GM12878 (cell line): ENCODE results near the gene TYK2. TPM values are rescaled to one million over a fixed set of nuclear protein-coding genes. Genes with fewer than 3 reads are reported as not detected.

ENCODE experiments used
- CREB1 ChIP-seq: IDR thresholded peaks from 2 replicates; pipeline ENCODE4 v1.6.1; 2012; ENCODE audit warnings: low read depth, mild to moderate bottlenecking, inconsistent platforms
- CUX1 ChIP-seq: IDR thresholded peaks from 2 replicates; pipeline ENCODE4 v1.6.1; 2012; ENCODE audit warnings: improper control_type of control experiment, low read depth, low read length; ENCODE audit not compliant: insufficient replicate concordance
- EGR1 ChIP-seq, 2 experiments: IDR thresholded peaks; 1 replicate in 1 of 2; 2 replicates in 1 of 2; pipeline ENCODE4 v1.6.1; 2011 to 2012; ENCODE audit warnings: low read depth in 2 of 2, low read length in 2 of 2, borderline replicate concordance in 1 of 2, mild to moderate bottlenecking in 1 of 2, moderate library complexity in 1 of 2
- IKZF2 ChIP-seq, 2 experiments: fragments of 450-650 bp; IDR thresholded peaks; 2 replicates each; pipeline ENCODE4 v1.6.1; 2017; ENCODE audit warnings: mild to moderate bottlenecking in 2 of 2, moderate library complexity in 2 of 2
- IRF5 ChIP-seq: fragments of 450-650 bp; IDR thresholded peaks from 2 replicates; pipeline ENCODE4 v1.6.1; 2017; ENCODE audit warnings: borderline replicate concordance
- POLR2AphosphoS2 ChIP-seq: IDR thresholded peaks from 2 replicates; pipeline ENCODE4 v1.6.1; 2011; ENCODE audit warnings: low read depth, mild to moderate bottlenecking, low read length, improper control_type of control experiment, moderate library complexity
- POU2F2 ChIP-seq: IDR thresholded peaks from 3 replicates; pipeline ENCODE4 v1.6.1; 2011; ENCODE audit warnings: low read depth, mild to moderate bottlenecking, low read length, borderline replicate concordance
- TCF12 ChIP-seq: IDR thresholded peaks from 2 replicates; pipeline ENCODE4 v1.6.1; 2011; ENCODE audit warnings: low read depth, mild to moderate bottlenecking, low read length
- ZBTB40 ChIP-seq: fragments of 450-650 bp; IDR thresholded peaks from 2 replicates; pipeline ENCODE4 v1.6.1; 2016; ENCODE audit warnings: mild to moderate bottlenecking, moderate library complexity, borderline replicate concordance
- ZNF207 ChIP-seq: fragments of 450-650 bp; IDR thresholded peaks from 2 replicates; pipeline ENCODE4 v1.6.1; 2014; ENCODE audit warnings: antibody characterized with exemption, mild to moderate bottlenecking, borderline replicate concordance
- ZNF217 ChIP-seq: fragments of 450-650 bp; IDR thresholded peaks from 2 replicates; pipeline ENCODE4 v1.6.1; 2017; ENCODE audit warnings: antibody characterized with exemption, mild to moderate bottlenecking
- ZNF687 ChIP-seq: fragments of 450-650 bp; IDR thresholded peaks from 2 replicates; pipeline ENCODE4 v1.6.1; 2017; ENCODE audit warnings: mild to moderate bottlenecking, moderate library complexity
- polyA plus RNA-seq, 11 experiments: library from polyadenylated mRNA; depleted of rRNA in 4 of 11; unstranded in 6 of 11; stranded (reverse) in 5 of 11; fragments of >200 nt; fragmentation: Nextera tagmentation in 4 of 11; fragmentation: Illumina TruSeq in 1 of 11; extraction: Ambion mirVana in 4 of 11; extraction: Trizol in 1 of 11; gene quantifications; 1 replicate in 1 of 11; 2 replicates in 10 of 11; pipeline versions ENCODE4 v1.2.1 to v1.2.3, GENCODE V29; 2011 to 2016; ENCODE audit warnings: inconsistent platforms in 2 of 11, missing spikeins in 2 of 11, low read depth in 1 of 11
- total RNA-seq, 4 experiments: library from RNA; depleted of rRNA in 3 of 4; stranded (reverse); fragments of >200 nt in 3 of 4; fragmentation: Illumina TruSeq in 1 of 4; extraction: Trizol in 1 of 4; gene quantifications; 2 replicates each; pipeline versions ENCODE4 v1.2.1 to v1.2.3, GENCODE V29; 2013 to 2021

Gene TYK2
- total and polyA plus RNA-seq, 10 of the 15 experiments (the other 5 are each of a cell fraction or from before 2014, with no cell fraction given), result 36.4 to 364 (median 179) TPM

GRCh38 chr19:10380313-10381102 is at the start of gene TYK2 (continued):
- TF ChIP-seq CUX1, result no peak
- TF ChIP-seq ZNF207, result no peak
- TF ChIP-seq TCF12, result peak; percentile 93
- TF ChIP-seq ZNF687, result peak; percentile 99
- TF ChIP-seq POU2F2, result peak; percentile 57; the same call in 1 of the 3 replicates
- TF ChIP-seq EGR1 (IDR thresholded peaks at IDR 0.05; ENCODE audit: borderline replicate concordance in 1 of 2, low read depth in 2 of 2, low read length in 2 of 2), result 0 out of 3 replicates have a peak, but pooled peaks of 1 of the 2 experiments have one; percentile 2
- TF ChIP-seq ZBTB40, result no peak; the same call in 1 of the 2 replicates
- TF ChIP-seq IKZF2 (IDR thresholded peaks at IDR 0.05), result peak; percentile 80 to 83; a peak in 3 of 4 replicates
- no peak for TF ChIP-seq ZNF217
- no peak for TF ChIP-seq IRF5
- peak; percentile 97 for TF ChIP-seq CREB1
- peak; percentile 87 for TF ChIP-seq POLR2AphosphoS2
